Neuronal stem cell (in vitro differentiated cells): Measurements from ENCODE around the gene AHNAK. TPM values are rescaled to one million over a fixed set of nuclear protein-coding genes. Genes with fewer than 3 reads are reported as not detected.

Experiments used
- small RNA-seq: library from polyadenylated mRNA; stranded (forward); fragments of <200 nt; extraction: miRNeasy Mini kit (QIAGEN cat#:217004); gene quantifications from one replicate; pipeline ENCODE3, GENCODE V24; 2013; ENCODE audit not compliant: insufficient read depth

Gene AHNAK

Small RNA genes within 50 kb of the gene (small RNA-seq; reads per million reads assigned to genes)
- gene EEF1G (not detected), gene MIR6747 (22.9 reads per million, percentile 82 among the genes with 10 or more reads in this experiment)
